ENCODE data around the gene BTG1.
"Not testable (repeated sequence)": the region's sequence is repeated elsewhere in the genome, so short reads cannot be mapped to it uniquely, and the experiment has no call there.

The BTG1 gene

GRCh38 chr12:92096346-92097136, 49.1 kb downstream of the BTG1 start:
- no peak for DNase-seq

GRCh38 chr12:92094751-92095161, 50.9 kb downstream of the BTG1 start:
- no peak for DNase-seq

- DNase-seq = not testable (repeated sequence)
These were observed 51.3 kb downstream of the BTG1 start for GRCh38 chr12:92094301-92094700.

Measured in inflammatory macrophage (primary cell).